Stomach (tissue), 4 donors: ENCODE measurements around the gene CDK17.

Experiments used
- CTCF ChIP-seq, 7 experiments: fragments of 450-650 bp in 4 of 7; fragments of 200-600 bp in 3 of 7; sonication (generic) in 3 of 7; IDR thresholded peaks; one replicate each; pipeline ENCODE4 v1.5.1; 2016 to 2019; ENCODE audit warnings: antibody characterized with exemption in 7 of 7, control low read depth in 2 of 7, mild to moderate bottlenecking in 1 of 7
- EP300 ChIP-seq: sonication (generic); formaldehyde crosslinking; IDR thresholded peaks from one replicate; pipeline ENCODE4 v1.6.1; 2017; ENCODE audit warnings: antibody characterized with exemption
- POLR2A ChIP-seq, 4 donors: fragments of 450-650 bp; IDR thresholded peaks; one replicate each; pipeline ENCODE4 v1.6.1; 2016; ENCODE audit warnings: antibody characterized with exemption in 4 of 4, control low read depth in 2 of 4, mild to moderate bottlenecking in 1 of 4, moderate library complexity in 1 of 4
- POLR2AphosphoS5 ChIP-seq, 3 donors: sonication (generic); formaldehyde crosslinking; IDR thresholded peaks; one replicate each; pipeline ENCODE4 v1.6.1; 2016; ENCODE audit warnings: antibody characterized with exemption in 3 of 3

GRCh38 chr12:96421014-96421413 is 20.8 kb upstream of the CDK17 start:
- TF ChIP-seq CTCF (IDR thresholded peaks at IDR 0.05) (no peak), POLR2AphosphoS5 (IDR thresholded peaks at IDR 0.05) (no peak), POLR2A (IDR thresholded peaks at IDR 0.05) (no peak), EP300 (no peak)
